GM18868 (cell line): ENCODE data around the gene COL4A2.

ENCODE experiments used
- ATAC-seq: cut with Tn5 transposase; IDR thresholded peaks from one replicate; pipeline ENCODE4 v1.9.1; 2021; ENCODE audit warnings: mild to moderate bottlenecking, moderate library complexity; ENCODE audit not compliant: unreplicated experiment

COL4A2 gene

GRCh38 chr13:110336681-110337080, 29.6 kb downstream of the COL4A2 start:
- no peak for ATAC-seq

- ATAC-seq, result no peak
These were observed 30.2 kb downstream of the COL4A2 start for GRCh38 chr13:110337247-110337646.

- ATAC-seq, result no peak
These were observed 31.5 kb downstream of the COL4A2 start for GRCh38 chr13:110338441-110339101.

- ATAC-seq, result no peak
These were observed 32.2 kb downstream of the COL4A2 start for GRCh38 chr13:110339263-110339662.

GRCh38 chr13:110339975-110340550, 33.0 kb downstream of the COL4A2 start:
- no peak for ATAC-seq

GRCh38 chr13:110340812-110341444, 33.8 kb downstream of the COL4A2 start:
- ATAC-seq, result peak; percentile 53

- peak; percentile 69 for ATAC-seq
These were observed 34.6 kb downstream of the COL4A2 start for GRCh38 chr13:110341445-110342244.

- ATAC-seq, result no peak
These were observed 35.4 kb downstream of the COL4A2 start for GRCh38 chr13:110342474-110342873.

GRCh38 chr13:110343241-110343865, 36.3 kb downstream of the COL4A2 start:
- no peak for ATAC-seq

- ATAC-seq, result no peak
These were observed 37.2 kb downstream of the COL4A2 start for GRCh38 chr13:110344320-110344719.

- ATAC-seq, result no peak
These were observed 38.2 kb downstream of the COL4A2 start for GRCh38 chr13:110345266-110345665.

GRCh38 chr13:110345701-110346100, 38.6 kb downstream of the COL4A2 start:
- ATAC-seq, result no peak

- no peak for ATAC-seq
These were observed 39.6 kb downstream of the COL4A2 start for GRCh38 chr13:110346661-110347067.

GRCh38 chr13:110347088-110347487, 40.0 kb downstream of the COL4A2 start:
- ATAC-seq, result no peak

- no peak for ATAC-seq
These were observed 40.6 kb downstream of the COL4A2 start for GRCh38 chr13:110347535-110348308.

- ATAC-seq, result no peak
These were observed 41.4 kb downstream of the COL4A2 start for GRCh38 chr13:110348309-110349105.

GRCh38 chr13:110349239-110349638, 42.2 kb downstream of the COL4A2 start:
- no peak for ATAC-seq

GRCh38 chr13:110350049-110350448, 43.0 kb downstream of the COL4A2 start:
- no peak for ATAC-seq

- ATAC-seq, result no peak
These were observed 43.4 kb downstream of the COL4A2 start for GRCh38 chr13:110350509-110350908.
